ENCODE results near the gene CACNA1I.

- TF ChIP-seq, protein P1, sequence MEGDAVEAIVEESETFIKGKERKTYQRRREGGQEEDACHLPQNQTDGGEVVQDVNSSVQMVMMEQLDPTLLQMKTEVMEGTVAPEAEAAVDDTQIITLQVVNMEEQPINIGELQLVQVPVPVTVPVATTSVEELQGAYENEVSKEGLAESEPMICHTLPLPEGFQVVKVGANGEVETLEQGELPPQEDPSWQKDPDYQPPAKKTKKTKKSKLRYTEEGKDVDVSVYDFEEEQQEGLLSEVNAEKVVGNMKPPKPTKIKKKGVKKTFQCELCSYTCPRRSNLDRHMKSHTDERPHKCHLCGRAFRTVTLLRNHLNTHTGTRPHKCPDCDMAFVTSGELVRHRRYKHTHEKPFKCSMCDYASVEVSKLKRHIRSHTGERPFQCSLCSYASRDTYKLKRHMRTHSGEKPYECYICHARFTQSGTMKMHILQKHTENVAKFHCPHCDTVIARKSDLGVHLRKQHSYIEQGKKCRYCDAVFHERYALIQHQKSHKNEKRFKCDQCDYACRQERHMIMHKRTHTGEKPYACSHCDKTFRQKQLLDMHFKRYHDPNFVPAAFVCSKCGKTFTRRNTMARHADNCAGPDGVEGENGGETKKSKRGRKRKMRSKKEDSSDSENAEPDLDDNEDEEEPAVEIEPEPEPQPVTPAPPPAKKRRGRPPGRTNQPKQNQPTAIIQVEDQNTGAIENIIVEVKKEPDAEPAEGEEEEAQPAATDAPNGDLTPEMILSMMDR (IDR thresholded peaks at IDR 0.05), result no peak
- TF ChIP-seq FOXK1 (CRISPR knock-in tag; IDR thresholded peaks at IDR 0.05), result no peak
- TF ChIP-seq SP1 (CRISPR knock-in tag; conservative IDR thresholded peaks at IDR 0.05), result no peak
- TF ChIP-seq ELF4 (CRISPR knock-in tag; IDR thresholded peaks at IDR 0.05; ENCODE audit: low read depth), result no peak
- TF ChIP-seq IRF1 (CRISPR knock-in tag; IDR thresholded peaks at IDR 0.05), result no peak
- no peak for TF ChIP-seq NR3C1 (CRISPR knock-in tag; conservative IDR thresholded peaks at IDR 0.05; ENCODE audit: low read depth)
- no peak for TF ChIP-seq E2F5 (CRISPR knock-in tag; IDR thresholded peaks at IDR 0.05)
- TF ChIP-seq, protein P2, sequence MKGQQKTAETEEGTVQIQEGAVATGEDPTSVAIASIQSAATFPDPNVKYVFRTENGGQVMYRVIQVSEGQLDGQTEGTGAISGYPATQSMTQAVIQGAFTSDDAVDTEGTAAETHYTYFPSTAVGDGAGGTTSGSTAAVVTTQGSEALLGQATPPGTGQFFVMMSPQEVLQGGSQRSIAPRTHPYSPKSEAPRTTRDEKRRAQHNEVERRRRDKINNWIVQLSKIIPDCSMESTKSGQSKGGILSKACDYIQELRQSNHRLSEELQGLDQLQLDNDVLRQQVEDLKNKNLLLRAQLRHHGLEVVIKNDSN (CRISPR knock-in tag; IDR thresholded peaks at IDR 0.05), result no peak
- TF ChIP-seq, protein P3, sequence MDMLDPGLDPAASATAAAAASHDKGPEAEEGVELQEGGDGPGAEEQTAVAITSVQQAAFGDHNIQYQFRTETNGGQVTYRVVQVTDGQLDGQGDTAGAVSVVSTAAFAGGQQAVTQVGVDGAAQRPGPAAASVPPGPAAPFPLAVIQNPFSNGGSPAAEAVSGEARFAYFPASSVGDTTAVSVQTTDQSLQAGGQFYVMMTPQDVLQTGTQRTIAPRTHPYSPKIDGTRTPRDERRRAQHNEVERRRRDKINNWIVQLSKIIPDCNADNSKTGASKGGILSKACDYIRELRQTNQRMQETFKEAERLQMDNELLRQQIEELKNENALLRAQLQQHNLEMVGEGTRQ (CRISPR knock-in tag; IDR thresholded peaks at IDR 0.05), result no peak
- TF ChIP-seq RORB (CRISPR knock-in tag; IDR thresholded peaks at IDR 0.05), result no peak
Measured at GRCh38 chr22:39611360-39611759, 40.8 kb downstream of the CACNA1I start.
